ENCODE results near the gene GSC.
"Not testable (repeated sequence)": the region's sequence is repeated elsewhere in the genome, so short reads cannot be mapped to it uniquely, and the experiment has no call there.

The GSC gene

GRCh38 chr14:94747153-94747552 lies 22.8 kb downstream of the GSC start:
- not testable (repeated sequence) for DNase-seq (ENCODE audit: low read depth in 2 of 3, low spot score in 2 of 3)

- no peak for DNase-seq (ENCODE audit: low read depth in 2 of 3, low spot score in 2 of 3)
Measured at GRCh38 chr14:94746131-94746530, 23.8 kb downstream of the GSC start.

- DNase-seq (ENCODE audit: low read depth in 2 of 3, low spot score in 2 of 3), result no peak
Measured at GRCh38 chr14:94738751-94739150, 31.2 kb downstream of the GSC start.

- no peak for DNase-seq (ENCODE audit: low read depth in 2 of 3, low spot score in 2 of 3)
Measured at GRCh38 chr14:94738097-94738496, 31.8 kb downstream of the GSC start.

GRCh38 chr14:94728950-94729349 lies 41.0 kb downstream of the GSC start:
- no peak for DNase-seq (ENCODE audit: low read depth in 2 of 3, low spot score in 2 of 3)

- not testable (repeated sequence) for DNase-seq (ENCODE audit: low read depth in 2 of 3, low spot score in 2 of 3)
Measured at GRCh38 chr14:94728440-94728839, 41.5 kb downstream of the GSC start.

- not testable (repeated sequence) for DNase-seq (ENCODE audit: low read depth in 2 of 3, low spot score in 2 of 3)
Measured at GRCh38 chr14:94726649-94727048, 43.3 kb downstream of the GSC start.

GRCh38 chr14:94724993-94725392 lies 44.9 kb downstream of the GSC start:
- DNase-seq (ENCODE audit: low read depth in 2 of 3, low spot score in 2 of 3), result no peak

- no peak for DNase-seq (ENCODE audit: low read depth in 2 of 3, low spot score in 2 of 3)
Measured at GRCh38 chr14:94722397-94722796, 47.5 kb downstream of the GSC start.

Data from activated CD8-positive, alpha-beta memory T cell treated with anti-CD3 and anti-CD28 coated beads for 48 hours (primary cell).